HG03439 (cell line): ENCODE measurements around the gene DPP10.
"Not testable (repeated sequence)": the region's sequence is repeated elsewhere in the genome, so short reads cannot be mapped to it uniquely, and the experiment has no call there.

Experiments used
- ATAC-seq: cut with Tn5 transposase; IDR thresholded peaks from one replicate; pipeline ENCODE4 v1.9.1; 2021; ENCODE audit warnings: mild to moderate bottlenecking, moderate library complexity; ENCODE audit not compliant: unreplicated experiment

The DPP10 gene

DNA sequence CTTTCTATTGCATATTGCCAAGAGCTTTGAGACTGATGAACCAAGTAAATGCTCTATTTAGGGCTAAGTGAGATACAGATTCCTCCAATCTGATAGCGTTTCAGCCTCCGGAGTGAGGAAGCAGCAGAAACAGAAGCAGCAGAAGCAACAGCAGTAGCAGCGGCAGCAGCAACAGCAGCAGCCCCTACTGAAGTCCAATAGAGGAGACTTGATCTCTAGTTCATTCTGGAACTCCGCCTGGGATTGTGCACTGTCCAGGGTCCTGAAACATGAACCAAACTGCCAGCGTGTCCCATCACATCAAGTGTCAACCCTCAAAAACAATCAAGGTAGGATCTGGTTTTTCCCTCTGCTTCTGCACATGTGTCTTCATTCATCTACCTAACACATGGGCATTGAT is at the start of gene DPP10:
Gene DPP10, plus strand, starts transcription at position 132 of the 400 bp plus-strand sequence.
- ATAC-seq = no peak

DNA sequence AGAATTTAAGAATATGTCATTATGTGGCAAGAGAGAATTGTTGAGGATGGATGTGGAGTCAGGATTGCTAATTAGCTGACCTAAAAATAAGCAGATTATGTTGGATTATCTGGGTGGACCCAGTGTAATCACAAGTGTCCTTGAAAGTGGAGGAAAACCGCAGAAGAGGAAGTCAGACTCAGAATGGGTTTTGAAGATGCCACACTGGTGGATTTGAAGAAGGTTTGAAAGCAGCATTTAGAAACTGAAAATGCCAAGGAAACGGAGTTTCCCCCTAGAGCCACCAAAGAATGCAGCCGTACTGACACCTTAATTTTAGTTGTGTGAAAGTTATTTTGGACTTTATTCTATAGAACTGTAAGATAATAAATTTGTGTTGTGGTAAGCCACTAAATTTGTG is 41.6 kb upstream of the DPP10 start:
- no peak for ATAC-seq

DNA sequence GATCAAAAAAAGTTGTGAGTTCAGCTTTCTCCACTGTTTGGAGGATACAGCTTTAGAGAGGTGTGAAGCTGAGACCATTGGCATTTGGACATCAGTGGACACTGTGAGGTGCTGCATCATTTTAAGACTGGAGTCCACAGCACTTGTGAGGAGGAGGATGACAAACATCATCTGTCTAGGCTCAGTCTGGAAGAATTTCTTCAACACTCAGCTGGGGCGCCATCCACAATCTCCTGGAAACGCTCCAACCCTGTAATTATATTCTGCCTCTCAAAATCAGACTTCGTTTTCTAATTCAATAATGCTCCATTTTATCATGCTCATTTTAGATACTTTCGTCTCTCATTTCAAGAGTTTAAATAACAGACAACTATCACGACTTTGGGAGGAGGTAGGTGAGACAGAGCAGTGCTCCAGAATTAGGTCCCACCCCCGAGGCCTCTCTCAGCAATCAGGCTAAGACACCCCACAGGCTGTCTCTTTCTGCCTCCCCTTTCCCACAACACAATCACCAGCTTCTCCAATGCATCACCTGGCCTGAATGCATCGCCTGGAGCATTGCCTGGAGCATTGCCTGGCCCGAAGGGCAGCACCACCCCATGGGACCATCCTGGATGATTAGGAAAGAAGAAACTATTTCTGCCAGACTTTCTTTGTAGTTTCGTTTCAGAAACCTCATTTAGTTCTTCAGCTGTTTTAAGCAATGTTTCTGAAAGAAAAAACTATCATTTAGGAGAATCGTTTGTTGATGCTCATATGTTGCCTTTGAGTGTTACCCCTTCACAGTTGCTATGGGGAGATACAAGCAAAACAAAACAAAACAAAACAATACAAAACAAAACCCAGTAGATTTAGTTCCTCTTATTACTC is 37.0 kb upstream of the DPP10 start:
- ATAC-seq = no peak

DNA sequence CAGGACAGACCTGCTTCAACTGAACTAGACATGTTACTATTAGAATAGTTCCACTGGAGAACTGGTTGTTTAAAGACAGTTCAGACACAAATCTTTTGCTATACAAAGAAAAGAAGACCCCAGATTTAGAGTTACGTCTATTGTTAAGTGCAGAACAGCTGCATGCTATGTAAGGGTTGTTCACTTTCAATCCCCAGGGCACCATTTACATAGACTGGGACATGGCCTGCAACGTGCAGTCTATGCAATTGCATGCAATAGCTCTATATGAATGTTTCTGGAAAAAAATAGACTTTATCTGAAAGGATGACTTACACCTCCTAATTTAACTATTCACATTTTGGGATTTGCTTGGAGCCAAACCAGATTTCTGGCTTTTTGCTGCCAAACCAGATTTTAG is 36.1 kb upstream of the DPP10 start:
- no peak for ATAC-seq

DNA sequence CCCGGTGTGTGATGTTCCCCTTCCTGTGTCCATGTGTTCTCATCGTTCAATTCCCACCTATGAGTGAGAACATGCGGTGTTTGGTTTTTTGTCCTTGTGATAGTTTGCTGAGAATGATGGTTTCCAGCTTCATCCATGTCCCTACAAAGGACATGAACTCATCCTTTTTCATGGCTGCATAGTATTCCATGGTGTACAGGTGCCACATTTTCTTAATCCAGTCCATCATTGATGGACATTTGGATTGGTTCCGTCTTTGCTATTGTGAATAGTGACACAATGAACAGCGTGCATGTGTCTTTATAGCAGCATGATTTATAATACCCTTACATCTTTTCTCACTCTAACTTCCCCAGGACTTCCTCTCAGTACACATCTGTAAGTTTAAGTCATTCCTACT is 35.1 kb upstream of the DPP10 start:
- ATAC-seq = not testable (repeated sequence)

DNA sequence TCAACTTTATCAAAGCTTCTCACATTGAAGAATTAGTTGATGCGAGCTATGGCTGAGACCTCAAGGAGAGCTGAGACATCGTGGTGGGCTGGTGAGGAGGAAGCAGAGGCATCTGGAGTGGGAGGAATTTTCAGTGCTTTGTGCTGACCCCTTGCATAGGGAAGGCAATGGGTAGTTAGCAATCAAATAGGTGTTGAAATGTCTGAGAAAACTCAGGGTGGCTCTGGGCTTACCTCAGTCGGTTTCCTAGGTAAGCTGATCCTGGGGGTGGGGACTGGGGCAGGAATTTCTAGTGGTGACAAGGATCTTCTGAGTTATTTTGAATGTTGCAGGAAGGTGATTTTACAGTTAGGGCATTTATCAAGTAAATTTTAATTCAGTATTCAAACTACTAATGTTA is 20.7 kb upstream of the DPP10 start:
- no peak for ATAC-seq

DNA sequence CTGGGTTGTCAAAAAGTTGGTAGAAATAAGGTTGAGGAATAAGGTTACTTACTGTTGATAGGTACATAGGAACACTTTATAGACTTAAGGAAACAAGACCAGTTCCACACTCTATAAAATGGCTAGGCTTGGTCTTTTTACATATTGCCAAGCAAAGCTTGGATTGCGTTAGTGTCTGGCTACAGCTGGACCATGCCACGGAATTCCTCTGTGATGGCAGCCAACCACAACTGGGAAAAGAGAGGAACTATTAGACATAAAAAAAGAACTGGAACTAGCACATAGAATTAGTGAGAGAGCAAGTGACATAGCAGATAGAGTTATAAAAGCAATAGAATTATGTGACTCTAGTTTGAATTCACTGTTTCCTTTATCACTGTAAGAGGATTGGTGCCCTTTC is 17.7 kb upstream of the DPP10 start:
- ATAC-seq = no peak

DNA sequence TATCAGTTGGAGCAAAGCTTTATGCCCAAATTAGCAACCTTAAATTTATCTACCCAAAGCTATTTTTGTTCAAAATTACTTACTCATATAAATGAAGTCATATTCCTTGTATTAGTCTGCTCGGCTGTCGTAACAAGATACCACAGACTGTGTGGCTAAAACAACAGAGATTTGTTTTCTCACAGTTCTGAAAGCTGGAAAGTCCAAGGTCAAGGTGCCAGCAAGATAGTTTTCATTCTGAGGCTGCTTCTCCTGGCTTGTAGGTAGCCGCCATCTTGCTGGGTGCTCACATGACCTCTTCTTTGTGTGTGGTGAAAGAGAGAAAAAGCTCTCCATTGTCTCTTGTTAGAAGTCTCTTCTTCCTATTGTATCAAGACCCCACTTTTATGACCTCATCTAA is 15.7 kb upstream of the DPP10 start:
- ATAC-seq = no peak

DNA sequence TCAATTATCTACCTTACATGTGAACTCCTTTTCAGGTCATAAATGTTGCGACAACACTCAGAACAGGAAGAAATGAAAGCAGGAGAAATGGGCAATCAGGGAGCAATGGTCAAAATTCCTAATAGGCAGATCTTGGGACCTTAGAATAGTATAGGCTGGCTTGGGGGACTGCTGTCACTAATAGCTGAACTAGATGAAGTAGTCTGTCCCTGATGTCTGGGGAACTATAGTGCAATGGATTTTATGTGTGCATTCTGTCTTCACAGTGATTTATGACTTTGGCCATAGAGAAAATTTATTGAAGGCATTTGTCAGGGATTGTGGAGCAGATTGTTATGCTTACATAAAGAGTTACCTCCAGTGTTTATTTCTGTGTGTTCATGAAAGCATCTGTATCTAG is 6.1 kb upstream of the DPP10 start:
- no peak for ATAC-seq

DNA sequence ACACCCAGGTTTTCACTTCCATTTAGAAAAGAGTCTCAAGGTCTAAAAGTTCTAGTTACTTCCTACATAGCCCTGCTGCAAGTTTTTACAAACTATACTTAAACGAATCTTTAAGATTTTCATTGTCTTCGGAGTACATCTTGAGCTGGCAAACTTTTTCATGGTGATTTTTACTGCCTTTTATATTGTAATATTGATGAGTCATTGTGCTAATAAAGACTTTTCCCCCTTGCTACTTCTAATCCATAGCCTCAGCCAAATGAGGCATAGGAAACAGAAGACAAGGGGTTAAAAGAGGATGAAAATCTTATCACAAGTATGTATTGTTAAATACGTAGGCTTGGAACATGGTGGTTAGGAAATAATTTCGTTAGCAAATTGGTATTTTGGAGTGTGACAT is 4.1 kb downstream of the DPP10 start:
- no peak for ATAC-seq

DNA sequence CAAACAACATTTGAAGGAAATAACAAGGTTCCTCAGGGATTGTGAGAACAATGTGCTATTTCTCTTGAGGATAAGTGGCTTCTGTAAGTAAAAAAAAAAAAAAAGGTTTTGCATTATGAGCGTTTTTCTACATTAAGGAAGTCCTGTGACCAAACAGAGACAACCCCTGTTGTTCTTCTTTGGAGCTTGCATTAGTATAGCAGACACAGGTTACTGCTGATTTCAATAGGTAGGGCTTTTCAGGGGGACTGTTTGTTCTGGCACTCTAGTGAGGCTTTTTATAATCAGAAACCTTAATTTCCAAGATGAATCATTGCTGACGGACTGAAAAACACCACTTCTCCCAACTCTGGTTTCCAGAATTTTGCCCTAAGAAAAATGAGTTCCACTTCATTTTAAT is 8.2 kb downstream of the DPP10 start:
- ATAC-seq = no peak

DNA sequence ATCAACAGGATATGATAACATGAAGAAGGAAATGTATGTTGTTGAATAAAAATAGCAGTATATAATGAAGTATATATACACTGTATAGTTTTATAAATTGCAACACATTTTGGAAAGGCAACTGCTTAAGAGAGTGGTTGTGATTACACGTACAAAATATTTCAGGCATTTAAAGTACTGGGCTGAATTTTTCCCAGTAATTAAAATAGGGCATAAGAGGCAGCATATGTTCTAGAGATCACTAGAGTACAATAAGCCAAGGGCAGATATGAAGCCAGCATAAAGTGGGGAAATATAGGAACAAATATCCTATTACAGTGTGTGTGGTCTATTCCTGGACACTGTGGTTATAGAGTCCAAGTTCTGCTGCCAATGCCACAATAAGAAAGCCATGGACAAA is 14.1 kb downstream of the DPP10 start:
- ATAC-seq = no peak

DNA sequence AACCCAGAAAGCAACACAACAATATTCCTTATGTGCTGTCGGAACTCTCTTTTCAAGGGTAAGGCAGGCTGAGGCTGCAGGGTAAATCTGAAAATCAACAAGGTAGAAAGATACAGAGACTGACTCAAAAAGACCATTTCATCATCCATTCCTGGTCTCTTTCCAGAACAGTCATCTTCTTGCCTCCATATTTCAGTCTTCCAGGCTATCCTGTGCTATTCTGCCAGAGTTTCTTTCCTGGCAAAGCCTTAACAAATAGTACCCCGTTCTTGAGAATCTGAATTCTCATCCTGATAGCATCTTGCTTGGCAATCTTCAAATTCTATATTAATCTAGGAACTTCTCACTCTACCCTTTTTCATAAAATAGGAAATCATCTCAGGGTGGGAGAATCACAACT is 15.5 kb downstream of the DPP10 start:
- ATAC-seq = no peak

DNA sequence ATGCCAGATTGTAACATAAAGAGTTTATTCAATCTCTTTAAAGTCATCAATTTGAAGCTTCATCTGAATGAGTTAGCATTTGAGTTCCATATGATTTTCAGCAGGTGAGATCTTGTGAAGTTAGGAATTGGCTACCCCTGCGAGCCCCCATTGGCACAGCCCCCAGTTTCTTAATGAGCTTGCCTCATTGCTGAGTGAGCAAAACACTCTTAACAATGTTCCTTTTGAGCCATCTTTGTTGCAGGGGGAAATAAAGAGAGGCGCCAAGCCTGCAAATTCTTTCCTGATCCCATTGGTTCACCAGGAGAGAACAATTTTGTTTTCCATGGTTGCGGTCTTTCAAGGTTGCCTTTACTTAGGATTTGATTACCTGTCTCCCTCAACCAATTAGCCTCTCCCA is 18.7 kb downstream of the DPP10 start:
- no peak for ATAC-seq

DNA sequence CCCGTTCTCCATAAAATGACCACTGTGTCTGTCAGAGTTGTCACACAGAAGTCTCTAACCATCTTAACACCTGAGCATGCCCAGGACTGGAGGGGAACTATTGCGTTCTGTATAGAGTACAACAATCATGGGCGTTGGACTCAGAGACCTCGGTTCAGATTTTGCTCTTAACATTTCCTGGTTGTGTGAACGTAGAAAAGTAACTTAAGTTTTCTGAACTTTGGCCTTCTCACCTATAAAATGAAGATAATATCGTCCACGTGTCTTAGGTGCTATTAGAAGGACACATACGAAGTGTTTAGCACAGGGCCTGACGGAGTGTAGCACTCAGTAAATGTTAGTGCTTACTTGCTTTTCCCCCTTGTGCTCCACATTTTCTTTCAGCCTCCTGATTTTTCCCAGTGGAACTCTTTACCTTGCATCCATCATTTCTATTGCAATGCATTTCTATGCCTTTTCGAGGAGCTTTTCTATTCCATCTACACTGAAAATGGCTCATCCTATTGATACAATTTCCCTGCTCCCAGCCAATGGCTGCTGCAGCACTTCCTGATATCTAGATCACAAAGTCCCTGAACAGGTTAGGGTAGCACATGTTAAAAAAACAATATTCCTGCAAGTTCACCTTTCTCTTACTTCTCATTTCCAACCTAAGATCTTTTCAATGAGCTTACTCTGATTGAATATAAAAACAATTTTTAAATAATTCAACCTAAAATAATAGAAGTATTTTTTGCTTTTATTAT is 22.7 kb downstream of the DPP10 start:
- ATAC-seq = no peak

DNA sequence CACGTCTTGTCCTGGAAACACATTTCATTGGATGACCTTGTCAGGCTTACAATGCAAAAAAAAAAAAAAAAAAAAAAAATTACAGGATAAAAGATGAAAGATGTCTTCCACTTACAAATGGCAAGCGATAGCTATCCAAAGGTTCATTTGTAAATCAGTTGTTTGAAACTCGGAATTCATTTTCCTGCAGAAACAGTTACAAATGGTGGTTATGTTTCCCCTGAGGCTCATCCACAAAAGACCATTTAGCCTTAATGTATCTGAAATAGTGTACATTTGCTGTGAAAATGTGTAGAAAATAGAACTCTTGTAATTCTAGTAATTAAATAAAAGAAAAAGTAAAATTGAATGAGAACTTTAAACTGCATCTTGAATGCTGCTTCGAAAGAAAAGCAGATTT is 25.9 kb downstream of the DPP10 start:
- ATAC-seq = no peak

DNA sequence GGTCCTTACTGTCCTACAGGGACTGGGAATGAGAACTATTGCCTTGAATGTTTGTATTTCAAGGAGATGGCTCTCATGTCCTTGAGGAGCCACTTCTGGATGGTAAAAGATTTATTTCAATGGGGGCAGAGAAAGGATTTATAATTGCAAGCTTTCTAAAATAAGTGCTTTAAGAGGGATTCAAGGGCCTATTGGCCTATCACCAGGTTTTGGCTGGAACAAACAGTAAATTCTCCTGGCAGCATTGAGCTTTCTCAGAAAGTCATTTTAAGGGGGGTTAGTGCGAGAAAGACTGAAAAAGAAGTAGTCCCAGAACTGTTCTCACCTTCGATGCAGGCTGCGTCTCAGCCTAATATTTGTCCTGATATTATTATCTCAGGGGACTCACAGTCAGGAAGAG is 29.8 kb downstream of the DPP10 start:
- no peak for ATAC-seq

DNA sequence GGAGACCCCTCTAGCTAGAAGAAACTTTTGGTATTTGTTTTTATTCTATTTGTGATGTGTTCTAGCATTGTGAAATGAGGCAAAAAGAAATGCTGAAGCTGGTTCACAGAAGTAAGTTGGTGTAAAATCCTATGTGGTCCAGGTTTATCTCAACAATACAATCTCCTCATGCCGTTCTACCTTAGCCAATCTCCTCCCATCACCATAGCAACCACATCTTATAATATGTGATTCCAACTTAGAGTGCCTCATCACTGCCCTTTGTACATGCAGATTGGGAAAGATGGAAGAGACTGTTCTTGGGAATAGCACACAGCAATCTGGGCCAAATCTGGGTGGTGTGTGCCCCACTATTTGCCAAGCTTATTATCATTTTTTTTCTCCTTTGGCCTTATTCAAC is 30.3 kb downstream of the DPP10 start:
- no peak for ATAC-seq

DNA sequence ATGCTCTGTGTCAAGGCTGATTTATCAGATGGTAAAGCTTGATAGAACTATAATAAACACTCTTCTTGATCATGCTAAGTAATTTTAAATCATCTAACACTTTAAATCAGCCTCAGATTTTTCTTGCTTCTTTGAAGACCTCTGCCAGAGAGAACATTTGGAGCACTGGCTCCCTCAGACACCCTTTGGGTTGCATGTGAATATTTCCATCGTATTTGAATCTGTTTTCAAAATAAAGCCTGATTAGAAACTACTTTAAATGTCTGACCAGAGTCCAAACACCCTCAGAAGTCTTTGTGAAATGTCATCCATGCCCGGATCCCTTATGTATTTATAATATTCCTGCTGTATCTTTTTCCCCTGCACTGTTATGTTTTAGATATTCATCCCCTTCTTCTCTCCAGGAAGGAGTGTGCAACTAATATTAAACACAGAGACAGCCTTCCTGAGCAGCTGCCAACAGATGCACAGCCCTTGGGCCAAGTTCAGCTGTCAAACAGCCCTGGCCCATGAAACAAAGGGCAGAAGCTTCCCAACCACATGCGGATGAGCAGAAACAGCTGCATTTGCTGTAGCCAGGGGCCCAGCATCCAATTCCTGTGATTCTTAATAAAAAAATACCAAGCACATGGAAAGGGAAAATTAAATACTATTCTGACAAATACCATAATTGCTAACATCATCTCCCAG is 46.5 kb downstream of the DPP10 start:
- ATAC-seq = no peak

DNA sequence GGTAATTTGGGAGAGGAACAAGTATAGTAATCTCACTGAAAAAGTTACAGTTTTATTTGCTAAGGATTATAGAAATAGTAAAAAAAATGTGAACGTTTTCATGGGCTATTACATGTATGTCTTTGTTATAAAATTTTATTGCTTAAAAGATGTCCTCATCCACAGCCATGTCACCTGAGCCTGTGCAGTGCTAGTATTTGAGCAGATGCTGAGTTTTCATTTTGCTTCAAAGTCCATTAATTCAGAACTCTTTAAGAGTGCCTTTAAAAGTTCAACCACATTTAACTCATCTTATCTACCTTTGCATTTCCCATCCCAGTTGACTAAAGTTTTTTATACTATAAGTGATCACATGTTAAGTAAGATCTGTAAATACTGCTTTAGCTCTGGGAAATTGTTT is 52.6 kb downstream of the DPP10 start:
- ATAC-seq = no peak

DNA sequence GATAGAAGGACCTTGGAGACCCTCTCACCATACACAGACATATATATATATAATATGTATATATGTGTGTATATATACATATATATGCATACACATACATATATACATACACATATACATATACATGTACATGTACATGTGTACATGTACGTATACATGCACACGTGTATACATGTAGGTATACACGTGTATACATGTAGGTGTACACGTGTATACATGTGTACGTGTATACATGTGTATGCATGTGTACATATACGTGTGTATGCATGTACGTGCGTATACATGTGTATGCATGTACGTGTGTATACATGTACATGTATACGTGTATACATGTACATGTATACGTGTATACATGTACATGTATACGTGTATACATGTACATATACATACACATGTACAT is 54.5 kb downstream of the DPP10 start:
- no peak for ATAC-seq

DNA sequence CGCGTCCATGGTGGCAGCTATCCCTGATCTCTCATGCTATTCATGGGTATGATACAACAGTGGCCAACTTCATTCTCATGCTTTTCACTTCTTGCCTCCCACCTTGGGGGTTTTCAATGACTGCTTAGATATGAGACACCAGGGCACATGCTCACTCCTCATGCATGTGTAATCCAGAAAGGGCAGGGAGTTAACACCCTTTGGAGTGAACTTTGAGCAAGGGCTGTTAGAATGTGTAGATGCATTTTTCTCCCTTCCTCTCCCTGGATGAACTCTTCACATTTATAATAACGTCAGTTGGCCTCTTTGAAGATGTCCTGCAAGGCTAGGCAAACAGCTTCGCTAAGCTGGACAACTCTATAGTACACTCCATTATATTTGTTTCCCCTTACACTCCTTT is 56.7 kb downstream of the DPP10 start:
- no peak for ATAC-seq
